Measurements from ENCODE around the gene FOXP1. TPM values are rescaled to one million over a fixed set of nuclear protein-coding genes. Genes with fewer than 3 reads are reported as not detected.

FOXP1 gene
- total and polyA plus RNA-seq, 8 donors, result 95.1 to 143 (median 123) TPM

DNA sequence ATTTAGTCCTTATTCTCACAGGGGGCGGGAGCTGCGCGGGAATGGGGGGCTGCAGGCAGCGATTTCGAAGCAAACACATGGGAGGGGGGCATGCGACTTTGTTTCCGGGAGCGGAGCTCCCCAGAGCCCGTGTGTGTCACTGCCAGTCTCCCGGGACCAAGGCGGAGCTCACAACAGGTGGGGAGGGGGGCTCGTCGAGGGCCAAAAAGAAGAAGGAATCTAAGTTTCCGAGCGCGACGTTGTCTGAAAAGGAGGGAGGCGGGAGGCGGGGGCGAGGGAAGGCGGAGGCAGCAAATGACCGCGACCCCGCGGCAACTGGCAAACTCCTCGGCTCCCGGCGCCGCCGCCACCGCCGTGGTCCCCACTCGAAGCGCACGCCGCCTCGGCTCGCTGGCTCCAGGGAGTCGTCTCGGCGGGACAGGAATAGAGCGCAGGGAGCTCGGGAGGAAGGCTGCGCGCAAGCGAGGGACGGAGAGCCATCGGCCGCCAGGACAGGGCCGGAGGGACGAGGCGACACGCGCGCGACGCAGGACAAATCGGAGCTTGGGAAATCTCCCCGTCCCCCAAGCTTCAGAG is 1.4 kb downstream of the FOXP1 start:
- intact Hi-C loops (cut with DNase I), result loop anchor here in 1 of 2 donors (10.0 kb wide), 1 partner anchor 267 kb away; no protein-coding TSS in a partner anchor
- TF ChIP-seq, protein P1, sequence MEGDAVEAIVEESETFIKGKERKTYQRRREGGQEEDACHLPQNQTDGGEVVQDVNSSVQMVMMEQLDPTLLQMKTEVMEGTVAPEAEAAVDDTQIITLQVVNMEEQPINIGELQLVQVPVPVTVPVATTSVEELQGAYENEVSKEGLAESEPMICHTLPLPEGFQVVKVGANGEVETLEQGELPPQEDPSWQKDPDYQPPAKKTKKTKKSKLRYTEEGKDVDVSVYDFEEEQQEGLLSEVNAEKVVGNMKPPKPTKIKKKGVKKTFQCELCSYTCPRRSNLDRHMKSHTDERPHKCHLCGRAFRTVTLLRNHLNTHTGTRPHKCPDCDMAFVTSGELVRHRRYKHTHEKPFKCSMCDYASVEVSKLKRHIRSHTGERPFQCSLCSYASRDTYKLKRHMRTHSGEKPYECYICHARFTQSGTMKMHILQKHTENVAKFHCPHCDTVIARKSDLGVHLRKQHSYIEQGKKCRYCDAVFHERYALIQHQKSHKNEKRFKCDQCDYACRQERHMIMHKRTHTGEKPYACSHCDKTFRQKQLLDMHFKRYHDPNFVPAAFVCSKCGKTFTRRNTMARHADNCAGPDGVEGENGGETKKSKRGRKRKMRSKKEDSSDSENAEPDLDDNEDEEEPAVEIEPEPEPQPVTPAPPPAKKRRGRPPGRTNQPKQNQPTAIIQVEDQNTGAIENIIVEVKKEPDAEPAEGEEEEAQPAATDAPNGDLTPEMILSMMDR (IDR thresholded peaks at IDR 0.05), result no peak
- Histone ChIP-seq H3K27me3 (no peaks in the 10 kb centered on the region), H3K27ac (peak overlapping the region; percentile 95 to 98), H3K4me3 (peak overlapping the region; percentile 77 to 86), H3K4me1 (peaks cover 14 to 65% of the 10 kb centered on the region in 2 donors), H3K36me3 (no peaks in the 10 kb centered on the region), H3K9me3 (no peaks in the 10 kb centered on the region)
- ATAC-seq (peak; percentile 30), DNase-seq (peak; percentile 50 to 92 (median 74))

DNA sequence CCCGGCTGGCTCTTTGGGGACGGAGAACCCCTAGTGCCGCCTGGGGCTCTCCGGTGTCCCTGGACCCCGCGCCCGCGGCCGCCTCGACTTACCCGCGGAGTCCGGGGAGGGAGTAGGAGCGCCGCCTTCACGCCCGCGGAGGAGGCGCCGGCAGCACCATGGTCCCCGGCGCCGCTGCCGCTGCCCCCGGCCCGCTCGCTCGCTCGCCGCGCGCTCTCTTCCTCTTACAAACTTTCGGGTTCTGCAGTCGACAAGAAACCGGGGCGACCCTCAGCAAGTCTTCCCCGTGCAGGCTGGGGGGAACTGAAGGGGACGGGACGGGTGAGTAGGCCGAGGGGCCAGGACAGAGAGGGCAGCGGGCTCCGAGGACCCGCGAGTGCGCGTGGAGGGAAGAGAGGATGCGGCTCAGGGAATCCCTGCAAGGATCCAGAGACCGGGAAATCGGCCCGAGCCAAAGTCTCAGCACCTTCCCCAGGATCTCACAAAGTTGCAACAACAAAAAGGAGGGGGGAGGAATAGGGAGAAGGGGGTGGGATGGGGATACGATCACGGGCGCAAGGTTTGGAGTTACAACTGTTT is 2.0 kb downstream of the FOXP1 start:
- intact Hi-C loops (cut with DNase I), result loop anchor here in 1 of 2 donors (10.0 kb wide), 1 partner anchor 267 kb away; no protein-coding TSS in a partner anchor

DNA sequence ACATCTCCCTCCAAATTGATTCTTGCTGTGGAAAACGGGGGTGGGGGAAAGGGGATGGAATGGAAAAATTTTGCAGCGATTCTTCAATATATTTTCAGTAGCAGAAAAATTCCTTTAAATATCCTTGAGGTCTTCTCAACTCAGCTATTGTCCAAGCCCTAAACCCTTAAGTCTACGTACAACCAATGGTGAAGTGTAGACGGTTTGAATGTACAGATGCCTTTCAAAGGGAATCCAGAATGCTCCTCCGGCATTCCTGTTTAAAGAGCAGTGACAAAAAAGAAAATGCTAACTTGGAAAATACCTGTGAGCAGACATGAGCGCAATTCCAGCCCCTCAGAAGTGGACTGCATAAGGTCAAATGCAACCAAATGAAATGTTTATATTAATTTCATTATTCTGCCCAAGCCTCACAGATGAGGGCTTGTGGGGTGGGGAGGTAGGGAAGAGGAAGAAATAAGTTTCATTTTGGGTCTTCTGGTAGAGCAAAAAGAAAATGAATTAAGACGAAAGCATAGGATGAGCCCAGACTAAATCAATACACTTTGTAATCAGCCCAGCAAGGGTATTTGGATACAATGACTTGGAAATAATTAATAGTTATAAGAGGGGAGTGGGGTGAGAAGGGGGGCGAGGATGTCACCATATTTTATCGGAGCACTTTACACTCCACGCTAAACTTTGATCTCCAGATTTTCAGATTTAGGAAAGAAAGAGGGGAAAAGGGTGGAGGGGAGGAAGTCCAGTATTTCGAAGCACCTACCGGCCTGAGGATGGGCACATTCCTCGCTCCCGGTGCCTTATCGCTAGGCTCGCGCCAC is 2.7 kb downstream of the FOXP1 start:
- peak overlapping the region; percentile 95 to 98 for H3K27ac ChIP-seq
- no peak for DNase-seq
- H3K9me3 ChIP-seq, result no peaks in the 10 kb centered on the region
- no peaks in the 10 kb centered on the region for H3K36me3 ChIP-seq
- peak overlapping the region; percentile 77 to 86 for H3K4me3 ChIP-seq
- TF ChIP-seq, protein P1 (IDR thresholded peaks at IDR 0.05), result no peak
- no peaks in the 10 kb centered on the region for H3K27me3 ChIP-seq
- no peak for ATAC-seq
- intact Hi-C loops (cut with DNase I), result loop anchor here in 1 of 2 donors (10.0 kb wide), 1 partner anchor 266 kb away; no protein-coding TSS in a partner anchor
- peaks cover 20 to 66% of the 10 kb centered on the region in 2 donors for H3K4me1 ChIP-seq

More for the DNA sequence above, 2.0 kb downstream of the FOXP1 start:
- Histone ChIP-seq H3K9me3 (no peaks in the 10 kb centered on the region), H3K27ac (peak overlapping the region; percentile 95 to 98), H3K36me3 (no peaks in the 10 kb centered on the region), H3K4me1 (peaks cover 20 to 66% of the 10 kb centered on the region in 2 donors), H3K27me3 (no peaks in the 10 kb centered on the region), H3K4me3 (peak overlapping the region; percentile 77 to 86)
- peak; percentile 10 for ATAC-seq
- DNase-seq, result peak; percentile 28 to 93 (median 52)
- TF ChIP-seq, protein P1 (IDR thresholded peaks at IDR 0.05), result no peak

DNA sequence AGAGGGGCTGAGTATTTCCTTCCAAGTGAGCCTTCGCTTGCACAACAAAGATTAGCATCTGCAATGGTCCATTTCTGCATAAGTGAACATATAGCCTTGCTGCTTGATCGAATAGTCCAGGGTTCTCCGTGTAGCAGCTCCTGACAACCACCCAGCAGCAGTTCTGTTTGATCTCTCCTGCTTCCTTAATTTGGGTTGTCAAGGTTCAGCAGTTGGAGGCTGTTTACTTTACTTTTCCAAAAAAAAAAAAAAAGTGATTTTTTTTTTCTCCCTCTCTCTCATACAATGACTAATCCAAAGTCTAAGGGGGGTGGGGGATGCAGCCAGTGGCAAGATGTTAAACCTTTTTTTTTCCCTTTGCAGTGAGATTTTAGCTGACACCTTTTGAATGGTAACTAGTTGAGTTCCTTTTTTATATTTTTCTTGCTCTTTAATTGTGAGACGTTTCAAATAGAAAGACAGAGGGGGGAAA is 3.6 kb downstream of the FOXP1 start:
- TF ChIP-seq, protein P1 (IDR thresholded peaks at IDR 0.05), result no peak
- Histone ChIP-seq H3K9me3 (no peaks in the 10 kb centered on the region), H3K4me1 (peaks cover 20 to 59% of the 10 kb centered on the region in 2 donors), H3K27me3 (no peaks in the 10 kb centered on the region), H3K4me3 (peak overlapping the region; percentile 77 to 86), H3K27ac (peak overlapping the region; percentile 95 to 98), H3K36me3 (no peaks in the 10 kb centered on the region)
- intact Hi-C loops (cut with DNase I), result loop anchor here in 1 of 2 donors (10.0 kb wide), 1 partner anchor 265 kb away; no protein-coding TSS in a partner anchor
- DNase-seq (peak in 1 of 4 donors; percentile 31), ATAC-seq (no peak)
